HG03159 (cell line): ENCODE measurements around the gene EBF4.
"Not testable (repeated sequence)": the region's sequence is repeated elsewhere in the genome, so short reads cannot be mapped to it uniquely, and the experiment has no call there.

Experiments used
- ATAC-seq: cut with Tn5 transposase; IDR thresholded peaks from one replicate; pipeline ENCODE4 v1.9.1; 2021; ENCODE audit warnings: mild to moderate bottlenecking, moderate library complexity; ENCODE audit not compliant: unreplicated experiment

EBF4 gene

GRCh38 chr20:2755451-2756055 lies 63.0 kb downstream of the EBF4 start:
- no peak for ATAC-seq

GRCh38 chr20:2756056-2756611 lies 63.6 kb downstream of the EBF4 start:
- no peak for ATAC-seq

- no peak for ATAC-seq
These were observed 64.4 kb downstream of the EBF4 start for GRCh38 chr20:2757001-2757400.

GRCh38 chr20:2757969-2758368 lies 65.4 kb downstream of the EBF4 start:
- ATAC-seq, result no peak

GRCh38 chr20:2759143-2759542 lies 66.6 kb downstream of the EBF4 start:
- no peak for ATAC-seq

DNA sequence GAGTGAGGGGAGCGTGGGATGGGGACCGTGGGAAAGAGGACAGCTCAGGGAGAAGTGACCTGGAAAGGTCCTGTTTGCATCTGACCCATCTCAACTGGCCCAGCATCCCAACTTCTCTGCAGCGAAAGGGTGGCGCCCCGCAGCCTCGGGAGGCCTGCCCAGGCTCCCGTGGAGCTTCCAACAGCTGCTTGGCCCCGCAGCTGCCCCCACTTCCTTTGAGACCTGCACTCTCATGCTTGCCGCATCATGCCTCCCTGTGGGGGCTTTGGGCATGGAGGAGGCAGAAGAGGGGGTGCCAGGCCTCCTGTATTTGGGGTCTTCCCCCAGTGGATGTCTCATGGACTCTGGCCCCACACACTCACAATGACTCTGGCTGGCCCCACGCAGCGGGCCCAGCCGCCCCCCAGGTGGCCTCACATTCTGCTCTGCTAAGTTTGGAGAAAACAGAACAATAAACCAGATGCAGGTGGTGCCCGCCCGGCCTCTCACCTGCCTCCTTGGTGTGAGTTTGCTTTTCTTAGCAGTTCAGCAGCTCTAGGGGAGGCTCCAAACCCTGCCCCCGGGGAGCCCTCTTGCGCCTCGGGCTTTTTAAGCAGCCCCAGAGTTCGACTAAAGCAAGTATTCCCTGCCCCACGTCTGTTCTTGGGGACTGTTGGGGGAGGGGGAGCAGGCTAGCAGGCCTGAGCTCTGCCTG lies 67.2 kb downstream of the EBF4 start:
- ATAC-seq, result no peak

GRCh38 chr20:2760297-2760951 lies 67.8 kb downstream of the EBF4 start:
- ATAC-seq, result no peak

DNA sequence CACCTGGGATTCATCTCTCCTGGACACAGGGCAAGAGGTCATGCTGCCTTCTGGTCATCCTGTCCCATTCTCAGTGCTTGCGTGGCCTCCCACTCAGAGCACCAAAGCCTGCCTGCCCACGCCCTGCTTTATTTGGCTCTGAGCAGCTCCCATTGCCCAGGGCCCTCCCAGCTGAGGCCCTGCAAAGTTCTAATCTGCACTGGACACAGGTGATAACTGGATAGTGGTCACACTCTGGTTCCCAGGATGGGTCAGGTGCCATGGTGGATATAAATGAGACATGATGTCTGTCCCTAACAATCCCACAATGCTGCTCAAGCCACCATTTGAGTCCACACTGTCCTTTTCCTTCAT lies 68.3 kb downstream of the EBF4 start:
- ATAC-seq, result no peak

DNA sequence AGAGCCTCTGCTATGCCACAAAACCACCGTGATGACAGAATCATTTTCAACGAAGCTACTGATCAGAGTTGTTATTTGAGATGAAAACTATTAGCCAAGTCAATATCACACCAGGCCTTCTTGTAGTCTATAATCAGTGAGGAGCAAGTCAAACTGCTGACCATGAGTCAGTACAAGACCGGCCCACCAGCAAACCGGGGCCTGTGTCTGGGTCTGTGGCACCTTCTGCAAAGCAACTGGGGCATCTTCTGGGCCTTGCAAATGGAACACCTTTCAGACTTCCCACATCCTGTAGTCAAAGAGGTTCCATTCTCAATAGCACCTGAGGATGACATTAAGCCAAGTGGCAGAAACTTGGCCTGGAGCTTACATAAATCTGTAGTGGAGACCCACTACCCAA lies 69.3 kb downstream of the EBF4 start:
- ATAC-seq, result no peak

- no peak for ATAC-seq
These were observed 70.1 kb downstream of the EBF4 start for GRCh38 chr20:2762578-2763131.

DNA sequence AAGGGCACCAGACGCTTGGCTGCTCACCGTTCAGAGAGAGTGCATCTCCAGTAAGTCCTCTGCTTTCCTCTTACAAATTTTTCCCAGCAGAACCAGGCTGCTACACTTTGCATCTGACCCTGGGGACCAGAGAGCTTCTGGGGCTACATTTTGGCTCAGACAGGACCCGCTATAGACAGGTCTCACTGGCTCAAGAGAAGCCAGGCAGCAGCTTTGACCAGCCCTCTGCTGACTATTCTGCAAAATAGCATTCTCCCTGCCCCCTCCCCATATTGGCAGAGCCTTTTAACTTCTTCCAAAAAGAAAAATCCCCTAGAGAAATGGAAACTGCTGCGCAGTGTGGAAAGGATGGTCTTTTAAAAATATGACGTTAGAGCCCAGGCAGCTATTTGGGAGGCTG lies 70.6 kb downstream of the EBF4 start:
- ATAC-seq, result no peak

DNA sequence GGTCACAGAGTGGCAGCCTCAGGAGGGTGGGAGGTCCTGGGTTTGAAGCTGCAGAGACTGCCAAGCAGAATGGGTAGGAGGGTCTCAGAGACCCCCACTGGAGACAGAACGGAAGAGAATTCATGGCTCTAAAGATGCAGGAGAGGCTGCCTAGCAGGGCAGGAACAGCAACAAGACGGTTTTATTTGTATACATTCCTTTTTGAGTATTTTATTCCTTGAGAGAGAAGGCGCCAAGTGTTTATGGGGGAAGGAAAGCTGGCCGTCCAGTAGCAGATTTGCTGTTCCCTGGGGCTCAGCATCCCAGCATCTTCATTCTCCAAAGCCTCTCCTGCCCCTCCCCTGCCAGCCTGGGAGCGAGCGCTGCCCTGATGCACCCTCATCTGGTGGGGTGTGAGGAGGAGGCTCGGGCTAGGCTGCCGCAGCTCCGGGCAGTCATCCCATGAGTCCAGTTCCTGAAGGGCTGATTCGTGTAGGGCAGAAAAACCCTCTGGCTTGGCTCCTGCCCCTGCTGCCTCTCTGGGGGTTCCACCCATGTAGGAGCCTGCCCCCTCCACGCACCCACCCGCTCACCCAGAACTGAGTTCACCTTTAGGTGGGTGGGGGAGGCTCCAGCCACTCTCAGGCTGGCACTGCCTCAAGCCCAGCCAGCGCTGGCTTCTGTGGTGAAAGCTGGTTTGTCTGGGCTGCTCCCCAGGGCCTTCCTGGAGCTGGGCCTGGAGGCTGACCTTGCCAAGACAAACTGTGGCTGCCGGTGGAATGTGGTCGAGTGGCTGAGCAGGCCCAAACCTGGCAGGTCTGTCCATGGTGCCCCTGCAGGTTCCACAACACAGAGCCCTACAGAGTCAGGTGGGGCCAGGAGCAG lies 75.4 kb downstream of the EBF4 start:
- ATAC-seq, result no peak

DNA sequence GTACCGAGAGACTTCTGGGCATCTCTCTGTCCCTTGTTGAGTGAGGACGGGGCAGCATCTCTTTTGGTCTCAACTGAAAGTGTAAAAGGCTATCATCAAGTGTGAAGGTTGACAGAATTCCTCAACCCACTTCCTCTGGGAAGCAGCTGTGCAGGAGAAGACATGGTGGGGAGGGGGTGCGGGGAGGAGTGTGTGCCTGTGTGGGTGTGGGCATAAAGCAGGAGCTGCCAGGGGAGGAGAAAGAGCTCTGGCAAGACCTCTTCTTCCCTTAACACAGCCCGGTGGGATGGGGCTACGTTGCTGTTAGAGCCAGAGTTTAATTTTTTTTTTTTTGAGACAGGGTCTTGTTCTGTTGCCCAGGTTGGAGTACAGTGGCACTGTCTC lies 76.0 kb downstream of the EBF4 start:
- ATAC-seq, result no peak

DNA sequence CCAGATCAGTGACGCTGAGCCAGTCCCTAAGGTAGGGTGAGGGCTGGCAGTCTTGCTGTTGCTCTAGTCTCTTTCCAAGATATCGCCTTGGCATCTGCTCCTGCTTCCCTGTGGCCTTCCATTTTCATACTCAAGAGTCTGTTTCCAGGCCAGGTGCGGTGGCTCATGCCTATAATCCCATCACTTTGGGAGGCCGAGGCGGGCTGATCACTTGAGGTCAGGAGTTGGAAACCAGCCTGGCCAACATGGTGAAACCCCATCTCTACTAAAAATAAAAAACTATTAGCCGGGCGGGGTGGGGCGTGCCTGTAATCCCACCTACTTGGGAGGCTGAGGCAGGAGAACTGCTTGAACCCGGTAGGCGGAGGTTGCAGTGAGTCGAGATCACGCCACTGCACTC lies 77.5 kb downstream of the EBF4 start:
- ATAC-seq, result not testable (repeated sequence)

DNA sequence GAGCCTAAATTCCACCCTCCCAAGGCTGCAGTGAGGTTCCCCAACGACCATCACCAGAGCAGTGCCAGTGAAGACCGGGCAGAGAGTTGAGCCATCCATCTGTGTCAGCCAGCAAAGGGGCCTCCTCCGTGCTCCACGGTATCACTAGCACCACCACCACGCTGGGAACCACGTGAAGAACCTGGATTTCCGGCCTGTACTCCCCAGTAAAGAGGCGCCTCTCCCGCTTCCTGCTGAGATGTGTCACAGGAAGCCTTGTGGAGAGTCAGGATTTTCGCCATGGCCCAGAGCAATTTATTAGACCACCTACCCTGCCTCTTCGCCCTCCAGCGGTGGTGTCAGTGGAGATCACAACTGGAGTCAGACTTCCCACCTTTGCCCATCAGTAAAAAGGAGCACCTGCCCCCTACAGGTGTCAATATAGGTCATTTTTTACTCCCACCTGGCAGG lies 79.1 kb downstream of the EBF4 start:
- no peak for ATAC-seq

DNA sequence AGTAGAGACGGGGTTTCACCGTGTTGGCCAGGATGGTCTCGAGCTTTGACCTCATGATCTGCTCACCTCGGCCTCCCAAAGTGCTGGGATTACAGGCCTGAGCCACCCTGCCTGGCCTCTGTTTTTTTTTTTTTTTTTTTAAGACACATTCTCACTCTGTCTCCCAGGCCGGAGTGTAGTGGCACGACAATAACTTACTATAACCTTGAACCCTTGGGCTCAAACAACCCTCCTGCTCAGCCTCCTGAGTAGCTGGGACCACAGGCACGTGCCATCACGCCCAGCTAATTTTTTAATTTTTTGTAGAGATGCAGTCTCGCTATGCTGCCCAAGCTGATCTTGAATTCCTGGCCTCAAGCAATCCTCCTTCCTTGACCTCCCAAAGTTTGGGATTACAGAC lies 81.2 kb downstream of the EBF4 start:
- ATAC-seq, result no peak

GRCh38 chr20:2775139-2775538 lies 82.6 kb downstream of the EBF4 start:
- ATAC-seq, result no peak

GRCh38 chr20:2778602-2779321 lies 86.2 kb downstream of the EBF4 start:
- no peak for ATAC-seq

DNA sequence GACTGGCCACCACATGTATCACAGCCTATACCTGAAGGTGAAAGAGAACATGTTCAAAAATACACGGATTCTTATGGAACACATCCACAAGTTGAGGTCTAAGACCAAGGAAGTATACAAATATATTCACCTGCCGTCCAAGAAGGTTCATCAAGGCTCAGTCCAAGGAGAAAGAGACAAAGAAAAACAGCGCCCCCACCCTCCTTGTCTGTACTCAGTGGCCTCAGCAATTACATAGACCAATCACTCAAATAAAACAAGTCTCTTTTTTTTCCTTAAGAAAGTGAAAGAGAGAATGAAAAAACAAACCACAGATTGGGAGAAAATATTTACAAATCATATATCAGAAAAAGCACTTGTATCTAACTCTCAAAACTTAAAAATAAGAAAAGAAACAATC lies 88.4 kb downstream of the EBF4 start:
- no peak for ATAC-seq

GRCh38 chr20:2783908-2784566 lies 91.5 kb downstream of the EBF4 start:
- ATAC-seq, result no peak
